HepG2 (cell line): ENCODE results near the gene MARK2. TPM values are rescaled to one million over a fixed set of nuclear protein-coding genes. Genes with fewer than 3 reads are reported as not detected.
A peak's percentile ranks its signal among the peaks of the same experiment; 100 is the strongest.

Experiments used
- ATAC-seq: fragments of 200-7000 bp; cut with Tn5 transposase; 3 replicates; pipeline ENCODE4 v1.9.1; 2020; ENCODE audit warnings: mild to moderate bottlenecking, moderate library complexity
- BruUV-seq: library from RNA; stranded (reverse); fragments of 400-500 nt; replicated peaks from 2 replicates; lab custom pipeline; 2021; lab: Mats Ljungman, UMichigan
- CTCF ChIA-PET: fragments of 300-600 bp; formaldehyde crosslinking; extraction: SDS; loops from one replicate; lab custom pipeline; 2021; ENCODE audit warnings: low total read pairs, inconsistent platforms, low intra/inter-chr PET ratio; lab: Yijun Ruan, JAX
- POLR2A ChIA-PET: fragments of 350-600 bp; sonication (Branson Sonifier 250); formaldehyde crosslinking; loops from one replicate; lab custom pipeline; 2020; ENCODE audit warnings: antibody characterized with exemption, inconsistent platforms; lab: Yijun Ruan, JAX
- DNase-seq: peaks from one replicate; pipeline ENCODE4 v3.0.0-alpha.2; 2015; ENCODE audit warnings: low spot score
- FAIRE-seq: peaks from 3 replicates; lab custom pipeline; 2011; peaks lifted over from hg19 to GRCh38; lab: Jason Lieb, UNC
- H2AFZ ChIP-seq: one replicate; pipeline ENCODE4 v1.6.1; 2011; ENCODE audit warnings: low read length, inconsistent platforms
- H3K27ac ChIP-seq: fragments of 300-600 bp; 3 replicates; pipeline ENCODE4 v1.8.0; 2011; ENCODE audit warnings: mixed run types, mild to moderate bottlenecking, mixed read lengths, low read length, inconsistent platforms; ENCODE audit not compliant: insufficient read depth; ENCODE audit errors: extremely low read length
- H3K27me3 ChIP-seq, 2 experiments: fragments of 200-600 bp in 1 of 2; 2 replicates in 1 of 2; 3 replicates in 1 of 2; pipeline versions ENCODE4 v1.6.0 to v1.8.0; 2011; ENCODE audit warnings: low read length in 2 of 2, mild to moderate bottlenecking in 2 of 2, moderate library complexity in 2 of 2, inconsistent platforms in 1 of 2; ENCODE audit not compliant: insufficient read depth in 2 of 2, control insufficient read depth in 1 of 2
- H3K36me3 ChIP-seq, 2 experiments: fragments of 200-600 bp in 1 of 2; replicated peaks in 1 of 2; 2 replicates in 1 of 2; 3 replicates in 1 of 2; pipeline versions ENCODE4 v1.5.1 to v1.8.0; 2011; ENCODE audit warnings: low read length in 2 of 2, inconsistent platforms in 1 of 2; ENCODE audit not compliant: insufficient read depth in 2 of 2, control insufficient read depth in 1 of 2
- H3K4me1 ChIP-seq: 2 replicates; pipeline ENCODE4 v1.5.1; 2012; ENCODE audit warnings: low read length, inconsistent platforms; ENCODE audit not compliant: insufficient read depth
- H3K4me2 ChIP-seq: 2 replicates; pipeline ENCODE4 v1.6.0; 2011; ENCODE audit warnings: low read depth, low read length, inconsistent platforms
- H3K4me3 ChIP-seq, 3 experiments: fragments of 200-600 bp in 1 of 3; sonication (generic), shearing (Covaris generic) in 1 of 3; replicated peaks in 1 of 3; 2 replicates each; pipeline ENCODE4 v1.5.1; 2011 to 2016; ENCODE audit warnings: low read length in 3 of 3, inconsistent platforms in 2 of 3, low read depth in 2 of 3, mild to moderate bottlenecking in 2 of 3, control low read depth in 1 of 3, mixed read lengths in 1 of 3; ENCODE audit not compliant: insufficient read depth in 1 of 3
- H3K79me2 ChIP-seq: one replicate; pipeline ENCODE4 v1.6.1; 2011; ENCODE audit warnings: low read length, inconsistent platforms; ENCODE audit not compliant: insufficient read depth
- H3K9ac ChIP-seq: 2 replicates; pipeline ENCODE4 v1.6.0; 2011; ENCODE audit warnings: mild to moderate bottlenecking, low read depth, low read length, inconsistent platforms; ENCODE audit not compliant: insufficient read depth
- H3K9me3 ChIP-seq: 2 replicates; pipeline ENCODE4 v1.5.1; 2012; ENCODE audit warnings: mild to moderate bottlenecking, low read length
- H4K20me1 ChIP-seq: 2 replicates; pipeline ENCODE4 v1.6.0; 2011; ENCODE audit warnings: inconsistent platforms, mild to moderate bottlenecking, low read length, moderate library complexity; ENCODE audit not compliant: insufficient read depth
- EZH2 ChIP-seq: conservative IDR thresholded peaks from 2 replicates; pipeline ENCODE4 v1.6.1; 2012; ENCODE audit warnings: mild to moderate bottlenecking, low read depth, low read length, moderate library complexity
- MAFK ChIP-seq, 2 experiments: IDR thresholded peaks in 1 of 2; conservative IDR thresholded peaks in 1 of 2; 2 replicates each; pipeline ENCODE4 v1.6.1; 2011; ENCODE audit warnings: improper control_type of control experiment in 2 of 2, low read length in 2 of 2
- MIXL1 ChIP-seq: IDR thresholded peaks from 2 replicates; pipeline ENCODE4 v1.6.1; 2016
- ONECUT2 ChIP-seq: sonication (generic); formaldehyde crosslinking; IDR thresholded peaks from 2 replicates; pipeline ENCODE4 v1.4.0; 2020; ENCODE audit warnings: missing genetic modification reagents
- REL ChIP-seq: sonication (generic); formaldehyde crosslinking; conservative IDR thresholded peaks from 2 replicates; pipeline ENCODE4 v1.8.0; 2022; ENCODE audit warnings: mild to moderate bottlenecking, missing genetic modification reagents, moderate library complexity
- SPEN ChIP-seq: sonication (generic); formaldehyde crosslinking; IDR thresholded peaks from 2 replicates; pipeline ENCODE4 v1.5.1; 2020; ENCODE audit warnings: low read depth, mild to moderate bottlenecking, missing genetic modification reagents
- STAG1 ChIP-seq: sonication (generic); formaldehyde crosslinking; IDR thresholded peaks from 2 replicates; pipeline ENCODE4 v1.4.0; 2020; ENCODE audit warnings: missing genetic modification reagents
- XRCC5 ChIP-seq: fragments of 200-400 bp; formaldehyde crosslinking; optimal IDR thresholded peaks from 2 replicates; pipeline ENCODE3; 2017; ENCODE audit warnings: mild to moderate bottlenecking, low read length
- ZBTB7A ChIP-seq: sonication (generic); formaldehyde crosslinking; IDR thresholded peaks from 2 replicates; pipeline ENCODE4 v1.8.0; 2022; ENCODE audit warnings: mild to moderate bottlenecking, missing genetic modification reagents
- ZNF256 ChIP-seq: sonication (generic); formaldehyde crosslinking; conservative IDR thresholded peaks from 2 replicates; pipeline ENCODE4 v1.4.0; 2020; ENCODE audit warnings: missing genetic modification reagents
- ZNF326 ChIP-seq: sonication (generic); formaldehyde crosslinking; IDR thresholded peaks from 2 replicates; pipeline ENCODE4 v1.4.0; 2020; ENCODE audit warnings: missing genetic modification reagents, borderline replicate concordance
- WGBS: methylation state at CpG from one replicate; pipeline ENCODE4 v1.1.6; 2017; ENCODE audit warnings: low lambda C conversion rate; 5-methylcytosine and 5-hydroxymethylcytosine counted together
- in situ Hi-C: cut with HindIII; loops from 2 replicates; pipeline ENCODE4 v1.10.0; 2017; ENCODE audit warnings: low pct_unique_long_range_greater_than_20kb; ENCODE audit not compliant: extremely low pct_ligation_motif_present
- intact Hi-C: fragments of 100-400 bp; cut with micrococcal nuclease; formaldehyde crosslinking; loops from one replicate; pipeline ENCODE4 v1.10.0; 2022; ENCODE audit not compliant: unreplicated experiment
- polyA plus RNA-seq, 8 experiments: library from polyadenylated mRNA; depleted of rRNA in 3 of 8; stranded (reverse) in 7 of 8; unstranded in 1 of 8; fragments of >200 nt; fragmentation: Illumina TruSeq in 4 of 8; extraction: Trizol in 4 of 8; gene quantifications; 2 replicates each; pipeline versions ENCODE4 v1.2.1 to v1.2.3, GENCODE V29; 2011 to 2016; ENCODE audit warnings: low read depth in 4 of 8, missing spikeins in 1 of 8, mixed read lengths in 1 of 8; ENCODE audit not compliant: insufficient read depth in 1 of 8
- total RNA-seq, 5 experiments: library from RNA; depleted of rRNA; stranded (reverse); fragments of >200 nt; fragmentation: Illumina TruSeq; extraction: Trizol; gene quantifications; 2 replicates each; pipeline ENCODE4 v1.2.3, GENCODE V29; 2016; ENCODE audit warnings: low read depth in 1 of 5
- TF ChIP-seq, protein P1 (sequence below), 2 experiments: fragments of 450-650 bp in 1 of 2; sonication (generic) in 1 of 2; formaldehyde crosslinking; IDR thresholded peaks; 2 replicates each; pipeline versions ENCODE4 v1.5.0 to v1.8.0; 2020 to 2022; ENCODE audit warnings: mild to moderate bottlenecking in 1 of 2, missing genetic modification reagents in 1 of 2
- TF ChIP-seq, protein P2 (sequence below): sonication (generic); formaldehyde crosslinking; IDR thresholded peaks from 2 replicates; pipeline ENCODE4 v1.9.0; 2021; ENCODE audit warnings: missing genetic modification reagents, mild to moderate bottlenecking, borderline replicate concordance
- TF ChIP-seq, protein P3 (sequence below): sonication (generic); formaldehyde crosslinking; IDR thresholded peaks from 2 replicates; pipeline ENCODE4 v1.4.0; 2020; ENCODE audit warnings: missing genetic modification reagents
- TF ChIP-seq, protein P4 (sequence below): sonication (generic); formaldehyde crosslinking; IDR thresholded peaks from 2 replicates; pipeline ENCODE4 v1.4.0; 2020; ENCODE audit warnings: missing genetic modification reagents, borderline replicate concordance

MARK2 gene
- total and polyA plus RNA-seq, 2 of the 13 experiments (the other 11 are each of a cell fraction or from before 2014, with no cell fraction given) = 13.5 to 13.9 TPM

DNA sequence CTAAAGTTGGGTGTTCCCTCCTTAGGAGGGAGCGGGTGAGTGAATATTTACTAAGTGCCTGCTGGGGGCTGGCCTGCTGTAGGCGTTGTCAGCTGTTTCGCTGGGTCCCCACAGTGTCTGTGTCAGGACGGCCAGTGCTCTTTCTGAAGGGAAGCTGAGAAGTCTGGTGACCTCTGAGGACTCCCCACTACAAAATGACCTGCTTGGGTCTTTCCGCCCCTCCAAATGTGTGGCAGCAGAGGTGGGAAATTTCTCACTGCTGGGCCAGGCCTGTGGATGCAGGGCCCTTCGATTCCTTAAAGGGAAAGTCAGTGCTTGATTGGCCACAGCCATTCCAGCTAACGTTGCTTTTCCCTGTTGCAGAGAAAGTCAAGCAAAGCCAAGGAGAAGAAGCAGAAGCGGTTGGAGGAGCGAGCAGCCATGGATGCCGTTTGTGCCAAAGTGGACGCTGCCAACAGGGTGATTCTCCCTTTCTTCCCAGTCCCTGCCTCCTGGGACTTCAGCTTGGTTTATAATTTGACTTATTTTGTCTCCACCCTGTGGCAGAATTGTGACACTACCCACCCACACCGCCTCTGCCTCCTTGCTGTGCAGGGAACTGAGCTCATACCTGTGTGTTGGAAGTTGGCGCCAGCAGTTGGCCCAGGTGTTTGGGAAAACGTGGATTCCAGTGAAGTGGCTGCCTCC is 106.7 kb downstream of the MARK2 start:
- Histone ChIP-seq H3K4me3 (0 out of 6 replicates have a peak overlapping the region, but pooled peaks of 1 of the 3 experiments have one; percentile 2), H2AFZ (no peak overlapping the region), H3K4me2 (peak overlapping the region; percentile 55), H3K79me2 (peaks cover 29% of the 10 kb centered on the region), H3K36me3 (peaks cover 5 to 18% of the 10 kb centered on the region in 2 experiments), H4K20me1 (peaks cover 11% of the 10 kb centered on the region; the same call in 1 of the 2 replicates), H3K4me1 (peaks cover 28% of the 10 kb centered on the region), H3K9me3 (no peaks in the 10 kb centered on the region), H3K9ac (no peak overlapping the region), H3K27ac (peak overlapping the region; percentile 54), H3K27me3 (no peaks in the 10 kb centered on the region)
- DNase-seq (peak; percentile 62), FAIRE-seq (peak; percentile 79), ATAC-seq (peak; percentile 94)
- ChIA-PET CTCF (interaction anchor here (0.7 to 2.0 kb wide), 6 partner anchors 28 to 178 kb away, joined by 3 to 15 read pairs (median 3); partner anchors contain the start of genes MARK2 and RCOR2), POLR2A (interaction anchor here (0.9 to 2.7 kb wide), 17 partner anchors 10 to 179 kb away, joined by 3 to 12 read pairs (median 4); partner anchors contain the start of genes COX8A, MARK2, RCOR2 and ZFTA)
- 56% methylated on average over 14 of the region's 14 CpGs for WGBS
- intact Hi-C loops (loop anchor here (1.0 to 5.0 kb wide), 3 partner anchors 108 to 178 kb away; partner anchors contain the start of gene ZFTA), in situ Hi-C loops (loop anchor here (10.0 kb wide), 1 partner anchor 111 kb away; the partner anchor contains the start of gene MARK2)
- no TSS peak for BruUV-seq
- TF ChIP-seq, protein P1, sequence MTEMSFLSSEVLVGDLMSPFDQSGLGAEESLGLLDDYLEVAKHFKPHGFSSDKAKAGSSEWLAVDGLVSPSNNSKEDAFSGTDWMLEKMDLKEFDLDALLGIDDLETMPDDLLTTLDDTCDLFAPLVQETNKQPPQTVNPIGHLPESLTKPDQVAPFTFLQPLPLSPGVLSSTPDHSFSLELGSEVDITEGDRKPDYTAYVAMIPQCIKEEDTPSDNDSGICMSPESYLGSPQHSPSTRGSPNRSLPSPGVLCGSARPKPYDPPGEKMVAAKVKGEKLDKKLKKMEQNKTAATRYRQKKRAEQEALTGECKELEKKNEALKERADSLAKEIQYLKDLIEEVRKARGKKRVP (CRISPR knock-in tag; IDR thresholded peaks at IDR 0.05) = no peak
- TF ChIP-seq MIXL1 (CRISPR knock-in tag) (0 out of 2 replicates have a peak, but pooled peaks have one; percentile 20), ONECUT2 (no peak), MAFK (conservative IDR thresholded peaks at IDR 0.05 in 1 of 2, IDR thresholded peaks at IDR 0.05 in 1 of 2; ENCODE audit: low read length in 2 of 2) (no peak), ZBTB7A (CRISPR knock-in tag) (no peak), XRCC5 (peak; percentile 12), ZNF256 (CRISPR knock-in tag) (no peak), ZNF326 (CRISPR knock-in tag) (no peak), REL (CRISPR knock-in tag) (no peak), SPEN (CRISPR knock-in tag) (no peak), EZH2 (no peak), STAG1 (CRISPR knock-in tag) (peak; percentile 88)
- TF ChIP-seq, protein P2, sequence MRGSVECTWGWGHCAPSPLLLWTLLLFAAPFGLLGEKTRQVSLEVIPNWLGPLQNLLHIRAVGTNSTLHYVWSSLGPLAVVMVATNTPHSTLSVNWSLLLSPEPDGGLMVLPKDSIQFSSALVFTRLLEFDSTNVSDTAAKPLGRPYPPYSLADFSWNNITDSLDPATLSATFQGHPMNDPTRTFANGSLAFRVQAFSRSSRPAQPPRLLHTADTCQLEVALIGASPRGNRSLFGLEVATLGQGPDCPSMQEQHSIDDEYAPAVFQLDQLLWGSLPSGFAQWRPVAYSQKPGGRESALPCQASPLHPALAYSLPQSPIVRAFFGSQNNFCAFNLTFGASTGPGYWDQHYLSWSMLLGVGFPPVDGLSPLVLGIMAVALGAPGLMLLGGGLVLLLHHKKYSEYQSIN (CRISPR knock-in tag) = no peak
- TF ChIP-seq, protein P3, sequence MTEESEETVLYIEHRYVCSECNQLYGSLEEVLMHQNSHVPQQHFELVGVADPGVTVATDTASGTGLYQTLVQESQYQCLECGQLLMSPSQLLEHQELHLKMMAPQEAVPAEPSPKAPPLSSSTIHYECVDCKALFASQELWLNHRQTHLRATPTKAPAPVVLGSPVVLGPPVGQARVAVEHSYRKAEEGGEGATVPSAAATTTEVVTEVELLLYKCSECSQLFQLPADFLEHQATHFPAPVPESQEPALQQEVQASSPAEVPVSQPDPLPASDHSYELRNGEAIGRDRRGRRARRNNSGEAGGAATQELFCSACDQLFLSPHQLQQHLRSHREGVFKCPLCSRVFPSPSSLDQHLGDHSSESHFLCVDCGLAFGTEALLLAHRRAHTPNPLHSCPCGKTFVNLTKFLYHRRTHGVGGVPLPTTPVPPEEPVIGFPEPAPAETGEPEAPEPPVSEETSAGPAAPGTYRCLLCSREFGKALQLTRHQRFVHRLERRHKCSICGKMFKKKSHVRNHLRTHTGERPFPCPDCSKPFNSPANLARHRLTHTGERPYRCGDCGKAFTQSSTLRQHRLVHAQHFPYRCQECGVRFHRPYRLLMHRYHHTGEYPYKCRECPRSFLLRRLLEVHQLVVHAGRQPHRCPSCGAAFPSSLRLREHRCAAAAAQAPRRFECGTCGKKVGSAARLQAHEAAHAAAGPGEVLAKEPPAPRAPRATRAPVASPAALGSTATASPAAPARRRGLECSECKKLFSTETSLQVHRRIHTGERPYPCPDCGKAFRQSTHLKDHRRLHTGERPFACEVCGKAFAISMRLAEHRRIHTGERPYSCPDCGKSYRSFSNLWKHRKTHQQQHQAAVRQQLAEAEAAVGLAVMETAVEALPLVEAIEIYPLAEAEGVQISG (CRISPR knock-in tag) = no peak
- TF ChIP-seq, protein P4, sequence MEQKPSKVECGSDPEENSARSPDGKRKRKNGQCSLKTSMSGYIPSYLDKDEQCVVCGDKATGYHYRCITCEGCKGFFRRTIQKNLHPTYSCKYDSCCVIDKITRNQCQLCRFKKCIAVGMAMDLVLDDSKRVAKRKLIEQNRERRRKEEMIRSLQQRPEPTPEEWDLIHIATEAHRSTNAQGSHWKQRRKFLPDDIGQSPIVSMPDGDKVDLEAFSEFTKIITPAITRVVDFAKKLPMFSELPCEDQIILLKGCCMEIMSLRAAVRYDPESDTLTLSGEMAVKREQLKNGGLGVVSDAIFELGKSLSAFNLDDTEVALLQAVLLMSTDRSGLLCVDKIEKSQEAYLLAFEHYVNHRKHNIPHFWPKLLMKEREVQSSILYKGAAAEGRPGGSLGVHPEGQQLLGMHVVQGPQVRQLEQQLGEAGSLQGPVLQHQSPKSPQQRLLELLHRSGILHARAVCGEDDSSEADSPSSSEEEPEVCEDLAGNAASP (CRISPR knock-in tag) = peak; percentile 57; the same call in 1 of the 2 replicates
